H9 (cell line): ENCODE measurements around the gene ULK4. TPM values are rescaled to one million over a fixed set of nuclear protein-coding genes. Genes with fewer than 3 reads are reported as not detected.
"Not testable (repeated sequence)": the region's sequence is repeated elsewhere in the genome, so short reads cannot be mapped to it uniquely, and the experiment has no call there.

Source experiments
- DNase-seq: peaks from one replicate; pipeline ENCODE4 v3.0.0-alpha.2; 2017
- H2AFZ ChIP-seq: one replicate; pipeline ENCODE4 v1.6.1; 2013; ENCODE audit warnings: mild to moderate bottlenecking, low read length, control low read depth, moderate library complexity
- H2AK5ac ChIP-seq: 2 replicates; pipeline ENCODE4 v1.6.1; 2013; ENCODE audit warnings: low read length, control low read depth, mixed read lengths; ENCODE audit not compliant: insufficient read length
- H2BK120ac ChIP-seq: one replicate; pipeline ENCODE4 v1.6.1; 2013; ENCODE audit warnings: low read depth, mild to moderate bottlenecking, low read length, control low read depth, inconsistent platforms; ENCODE audit not compliant: poor library complexity, severe bottlenecking
- H2BK12ac ChIP-seq: 2 replicates; pipeline ENCODE4 v1.6.1; 2013; ENCODE audit warnings: low read length, control low read depth, mixed read lengths, low read depth; ENCODE audit not compliant: insufficient read length
- H2BK15ac ChIP-seq: 2 replicates; pipeline ENCODE4 v1.6.1; 2013; ENCODE audit warnings: low read depth, low read length, control low read depth
- H2BK20ac ChIP-seq: one replicate; pipeline ENCODE4 v1.6.1; 2013; ENCODE audit warnings: low read depth, mild to moderate bottlenecking, low read length, control low read depth, inconsistent platforms; ENCODE audit not compliant: poor library complexity, severe bottlenecking
- H2BK5ac ChIP-seq: 2 replicates; pipeline ENCODE4 v1.6.1; 2013; ENCODE audit warnings: low read length, control low read depth, mixed read lengths; ENCODE audit not compliant: insufficient read length
- H3K14ac ChIP-seq: 2 replicates; pipeline ENCODE4 v1.6.1; 2013; ENCODE audit warnings: low read length, control low read depth; ENCODE audit not compliant: insufficient read depth
- H3K18ac ChIP-seq: 2 replicates; pipeline ENCODE4 v1.6.1; 2013; ENCODE audit warnings: low read depth, mild to moderate bottlenecking, mixed read lengths, low read length, control low read depth; ENCODE audit not compliant: insufficient read length
- H3K23ac ChIP-seq: 2 replicates; pipeline ENCODE4 v1.6.1; 2013; ENCODE audit warnings: low read length, control low read depth, mixed read lengths, low read depth; ENCODE audit not compliant: insufficient read length
- H3K23me2 ChIP-seq: 2 replicates; pipeline ENCODE4 v1.6.1; 2013; ENCODE audit warnings: low read depth, mild to moderate bottlenecking, mixed read lengths, low read length, control low read depth; ENCODE audit not compliant: insufficient read length, poor library complexity, severe bottlenecking
- H3K27ac ChIP-seq: 2 replicates; pipeline ENCODE4 v1.5.1; 2013; ENCODE audit warnings: low read length, control low read depth, mixed read lengths, low read depth; ENCODE audit not compliant: insufficient read length
- H3K27me3 ChIP-seq: 2 replicates; pipeline ENCODE4 v1.6.1; 2013; ENCODE audit warnings: low read length, control low read depth, inconsistent platforms; ENCODE audit not compliant: insufficient read depth
- H3K4ac ChIP-seq: 2 replicates; pipeline ENCODE4 v1.6.1; 2013; ENCODE audit warnings: low read depth, mild to moderate bottlenecking, control low read depth, inconsistent platforms, low read length, moderate library complexity
- H3K4me1 ChIP-seq: 2 replicates; pipeline ENCODE4 v1.6.1; 2013; ENCODE audit warnings: low read length, control low read depth, inconsistent platforms; ENCODE audit not compliant: insufficient read depth
- H3K4me2 ChIP-seq: 2 replicates; pipeline ENCODE4 v1.6.1; 2013; ENCODE audit warnings: low read length, control low read depth, mixed read lengths; ENCODE audit not compliant: insufficient read length, insufficient read depth
- H3K56ac ChIP-seq: 2 replicates; pipeline ENCODE4 v1.6.1; 2013; ENCODE audit warnings: low read depth, mild to moderate bottlenecking, mixed read lengths, low read length, control low read depth; ENCODE audit not compliant: insufficient read length
- H3K79me1 ChIP-seq: 2 replicates; pipeline ENCODE4 v1.6.1; 2013; ENCODE audit warnings: low read depth, mild to moderate bottlenecking, moderate library complexity, low read length, control low read depth, inconsistent platforms; ENCODE audit not compliant: insufficient read depth, poor library complexity, severe bottlenecking
- H3K79me2 ChIP-seq: 2 replicates; pipeline ENCODE4 v1.6.1; 2013; ENCODE audit warnings: low read length, control low read depth, inconsistent platforms; ENCODE audit not compliant: insufficient read depth
- H3K9ac ChIP-seq: 2 replicates; pipeline ENCODE4 v1.6.1; 2013; ENCODE audit warnings: low read length, control low read depth, mixed read lengths; ENCODE audit not compliant: insufficient read length; ENCODE audit errors: extremely low read depth
- H3K9me3 ChIP-seq: one replicate; pipeline ENCODE4 v1.6.1; 2013; ENCODE audit warnings: low read depth, low read length, inconsistent platforms; ENCODE audit not compliant: control insufficient read depth
- H3T11ph ChIP-seq: one replicate; pipeline ENCODE4 v1.6.1; 2013; ENCODE audit warnings: mild to moderate bottlenecking, low read length, control low read depth, inconsistent platforms
- H4K20me1 ChIP-seq: one replicate; pipeline ENCODE4 v1.6.1; 2013; ENCODE audit not compliant: control insufficient read depth, insufficient read length, insufficient read depth
- H4K5ac ChIP-seq: 2 replicates; pipeline ENCODE4 v1.6.1; 2013; ENCODE audit warnings: low read depth, mild to moderate bottlenecking, mixed read lengths, low read length, control low read depth; ENCODE audit not compliant: insufficient read length
- H4K8ac ChIP-seq: replicated peaks from 2 replicates; pipeline ENCODE4 v1.6.1; 2013; ENCODE audit warnings: low read length, control low read depth, mixed read lengths, low read depth; ENCODE audit not compliant: insufficient read length
- H4K91ac ChIP-seq: 2 replicates; pipeline ENCODE4 v1.6.1; 2013; ENCODE audit warnings: low read depth, mild to moderate bottlenecking, moderate library complexity, mixed read lengths, low read length, control low read depth; ENCODE audit not compliant: insufficient read length
- H3K27ac Mint-ChIP-seq, 3 experiments: 2 replicates in 2 of 3; 3 replicates in 1 of 3; pipeline ENCODE4 v1.8.0; 2020 to 2021; ENCODE audit warnings: mixed read lengths in 3 of 3, mild to moderate bottlenecking in 1 of 3, moderate library complexity in 1 of 3
- H3K27me3 Mint-ChIP-seq: 2 replicates; pipeline ENCODE4 v1.8.0; 2021; ENCODE audit warnings: low read depth, mild to moderate bottlenecking, moderate library complexity, mixed read lengths
- H3K36me3 Mint-ChIP-seq, 3 experiments: 2 replicates in 2 of 3; 3 replicates in 1 of 3; pipeline ENCODE4 v1.8.0; 2020 to 2021; ENCODE audit warnings: low read depth in 3 of 3, mixed read lengths in 3 of 3; ENCODE audit not compliant: insufficient read depth in 1 of 3
- H3K4me1 Mint-ChIP-seq, 2 experiments: 2 replicates each; pipeline ENCODE4 v1.8.0; 2020; ENCODE audit warnings: mixed read lengths in 2 of 2
- H3K4me3 Mint-ChIP-seq, 2 experiments: 2 replicates in 1 of 2; 3 replicates in 1 of 2; pipeline ENCODE4 v1.8.0; 2020 to 2021; ENCODE audit warnings: mild to moderate bottlenecking in 2 of 2, mixed read lengths in 2 of 2, moderate library complexity in 1 of 2
- H3K9me3 Mint-ChIP-seq, 2 experiments: 2 replicates in 1 of 2; 3 replicates in 1 of 2; pipeline ENCODE4 v1.8.0; 2020; ENCODE audit warnings: mild to moderate bottlenecking in 2 of 2, mixed read lengths in 2 of 2, moderate library complexity in 1 of 2
- WGBS: extraction: QIAGEN DNeasy Blood & Tissue Kit; methylation state at CpG from one replicate; pipeline ENCODE4 v1.1.7; 2013; ENCODE audit warnings: missing lambda C conversion rate, low lambda C conversion rate, mixed read lengths; ENCODE audit not compliant: insufficient read length; ENCODE audit errors: extremely low coverage; 5-methylcytosine and 5-hydroxymethylcytosine counted together
- total RNA-seq: library from RNA; stranded (reverse); gene quantifications from 2 replicates; pipeline ENCODE4 v1.2.1, GENCODE V29; 2021
- TF ChIP-seq, protein P1 (sequence below): fragments of 200-600 bp; sonication (generic); conservative IDR thresholded peaks from 3 replicates; pipeline ENCODE4 v1.8.0; 2021; ENCODE audit warnings: antibody characterized with exemption, mild to moderate bottlenecking

Gene ULK4
- total RNA-seq, 1 experiment from 2014 or later, result 12.9 TPM

DNA sequence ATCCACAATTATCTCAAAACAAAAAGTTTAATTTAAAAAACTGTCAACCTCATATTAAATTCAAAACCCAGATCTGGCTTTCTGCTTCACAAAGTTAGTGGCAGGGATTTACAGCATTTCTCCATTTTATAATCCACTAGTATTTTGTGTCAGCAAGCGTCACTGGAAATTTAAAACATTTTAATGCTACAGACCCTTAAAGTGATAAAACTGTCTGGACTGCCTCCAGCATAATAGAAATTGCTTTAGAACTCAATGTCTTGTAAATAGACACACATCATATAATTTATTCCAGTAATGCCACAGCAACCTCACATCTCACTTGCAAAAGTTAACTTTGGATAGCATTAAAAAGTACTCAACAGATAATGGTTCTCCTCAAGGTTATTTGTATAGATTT, 116.1 kb downstream of the ULK4 start:
- no peak overlapping the region for H3K4me3 Mint-ChIP-seq
- Histone ChIP-seq H3K4me2 (no peak overlapping the region), H2BK120ac (no peak overlapping the region), H2BK15ac (no peak overlapping the region), H3K56ac (no peak overlapping the region), H3K9me3 (no peaks in the 10 kb centered on the region), H3T11ph (no peak overlapping the region), H2BK20ac (no peak overlapping the region), H2AK5ac (no peak overlapping the region), H2BK5ac (no peak overlapping the region), H3K23me2 (no peaks in the 10 kb centered on the region), H4K5ac (no peak overlapping the region), H3K18ac (no peak overlapping the region), H4K20me1 (no peaks in the 10 kb centered on the region), H3K79me2 (no peaks in the 10 kb centered on the region), H3K9ac (no peak overlapping the region), H3K4me1 (no peaks in the 10 kb centered on the region), H2BK12ac (no peak overlapping the region), H3K27me3 (no peaks in the 10 kb centered on the region), H3K23ac (no peak overlapping the region), H3K27ac (no peak overlapping the region), H3K79me1 (no peaks in the 10 kb centered on the region), H3K4ac (no peak overlapping the region), H2AFZ (no peak overlapping the region), H3K14ac (no peak overlapping the region), H4K91ac (no peak overlapping the region), H4K8ac (no peak overlapping the region)
- TF ChIP-seq, protein P1, sequence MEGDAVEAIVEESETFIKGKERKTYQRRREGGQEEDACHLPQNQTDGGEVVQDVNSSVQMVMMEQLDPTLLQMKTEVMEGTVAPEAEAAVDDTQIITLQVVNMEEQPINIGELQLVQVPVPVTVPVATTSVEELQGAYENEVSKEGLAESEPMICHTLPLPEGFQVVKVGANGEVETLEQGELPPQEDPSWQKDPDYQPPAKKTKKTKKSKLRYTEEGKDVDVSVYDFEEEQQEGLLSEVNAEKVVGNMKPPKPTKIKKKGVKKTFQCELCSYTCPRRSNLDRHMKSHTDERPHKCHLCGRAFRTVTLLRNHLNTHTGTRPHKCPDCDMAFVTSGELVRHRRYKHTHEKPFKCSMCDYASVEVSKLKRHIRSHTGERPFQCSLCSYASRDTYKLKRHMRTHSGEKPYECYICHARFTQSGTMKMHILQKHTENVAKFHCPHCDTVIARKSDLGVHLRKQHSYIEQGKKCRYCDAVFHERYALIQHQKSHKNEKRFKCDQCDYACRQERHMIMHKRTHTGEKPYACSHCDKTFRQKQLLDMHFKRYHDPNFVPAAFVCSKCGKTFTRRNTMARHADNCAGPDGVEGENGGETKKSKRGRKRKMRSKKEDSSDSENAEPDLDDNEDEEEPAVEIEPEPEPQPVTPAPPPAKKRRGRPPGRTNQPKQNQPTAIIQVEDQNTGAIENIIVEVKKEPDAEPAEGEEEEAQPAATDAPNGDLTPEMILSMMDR, result no peak
- no peak overlapping the region for H3K27ac Mint-ChIP-seq
- H3K36me3 Mint-ChIP-seq, result peaks cover 22 to 26% (median 24%) of the 10 kb centered on the region in 3 experiments
- no peaks in the 10 kb centered on the region; the same call in 1 of the 2 replicates for H3K27me3 Mint-ChIP-seq
- no peak for DNase-seq
- H3K4me1 Mint-ChIP-seq, result no peaks in the 10 kb centered on the region
- no CpG with 5 or more reads among the region's 1 CpG for WGBS
- H3K9me3 Mint-ChIP-seq, result peaks cover 20 to 23% of the 10 kb centered on the region in 2 experiments

GRCh38 chr3:41844256-41844655, 117.6 kb downstream of the ULK4 start:
- H3K4me3 Mint-ChIP-seq, H4K8ac ChIP-seq, H3T11ph ChIP-seq, H3K56ac ChIP-seq, H4K20me1 ChIP-seq, H3K9me3 ChIP-seq, H3K27me3 Mint-ChIP-seq, H2BK12ac ChIP-seq, H2AFZ ChIP-seq, DNase-seq, H3K27me3 ChIP-seq, H3K4me2 ChIP-seq, H3K23me2 ChIP-seq, H2BK5ac ChIP-seq, H3K4me1 Mint-ChIP-seq, H3K14ac ChIP-seq, H2AK5ac ChIP-seq, H3K4me1 ChIP-seq, H4K91ac ChIP-seq, H3K9ac ChIP-seq, H3K4ac ChIP-seq, H2BK120ac ChIP-seq, H2BK20ac ChIP-seq, H3K23ac ChIP-seq, H2BK15ac ChIP-seq, H4K5ac ChIP-seq, H3K27ac ChIP-seq, H3K18ac ChIP-seq, H3K27ac Mint-ChIP-seq, H3K79me2 ChIP-seq, H3K79me1 ChIP-seq: not testable (repeated sequence)
- Mint-ChIP-seq H3K36me3 (peaks cover 24 to 39% (median 35%) of the 10 kb centered on the region in 3 experiments), H3K9me3 (peaks cover 31 to 36% of the 10 kb centered on the region in 2 experiments)
- no CpG with 5 or more reads among the region's 24 CpGs for WGBS
